ENCODE measurements around the gene TWIST2. TPM values are rescaled to one million over a fixed set of nuclear protein-coding genes. Genes with fewer than 3 reads are reported as not detected.

Gene TWIST2
- total RNA-seq, 2 donors from 2014 or later: 23.5 to 52.9 TPM

DNA sequence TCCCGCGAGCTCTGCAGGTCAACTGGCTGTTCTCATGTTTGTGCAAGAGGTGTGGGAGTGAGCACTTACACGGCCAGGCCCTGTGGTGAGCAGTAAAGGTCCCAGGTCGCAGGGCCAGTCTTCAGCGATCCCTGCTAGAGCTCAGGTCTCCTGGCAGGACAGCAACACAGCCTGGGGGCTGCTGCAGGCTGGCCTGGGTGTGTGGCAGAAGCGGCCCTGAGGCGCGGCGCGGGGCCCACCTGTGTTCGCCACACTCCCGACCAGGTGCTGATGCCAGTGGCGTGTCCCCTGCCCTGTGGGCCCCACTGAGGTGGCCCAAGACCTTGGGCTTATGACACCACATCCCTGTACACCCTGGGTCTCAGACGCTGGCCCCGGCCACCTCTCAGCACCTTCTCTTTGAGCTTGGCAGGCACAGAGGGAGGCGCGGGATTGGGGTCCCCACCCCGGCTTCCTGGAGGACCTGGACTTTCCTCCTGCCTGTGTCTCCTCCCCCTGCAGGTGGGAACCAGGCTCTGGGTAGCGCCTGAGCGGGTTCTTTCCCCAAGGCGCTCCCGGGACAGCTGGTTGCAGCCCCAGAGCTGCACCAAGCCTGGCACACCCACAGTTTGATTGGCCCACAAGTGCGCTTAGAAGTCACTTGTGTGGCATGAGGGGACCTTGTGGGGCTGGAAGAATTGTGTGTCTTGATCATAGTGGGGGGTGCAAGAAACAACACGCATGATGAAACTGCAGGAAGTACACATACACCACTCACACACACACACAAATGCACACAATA, 59.2 kb downstream of the TWIST2 start:
- 76% methylated on average over 18 of the region's 24 CpGs for WGBS
- DNase-seq (ENCODE audit: low spot score): no peak
- intact Hi-C loops (cut with DNase I): no loop called here

DNA sequence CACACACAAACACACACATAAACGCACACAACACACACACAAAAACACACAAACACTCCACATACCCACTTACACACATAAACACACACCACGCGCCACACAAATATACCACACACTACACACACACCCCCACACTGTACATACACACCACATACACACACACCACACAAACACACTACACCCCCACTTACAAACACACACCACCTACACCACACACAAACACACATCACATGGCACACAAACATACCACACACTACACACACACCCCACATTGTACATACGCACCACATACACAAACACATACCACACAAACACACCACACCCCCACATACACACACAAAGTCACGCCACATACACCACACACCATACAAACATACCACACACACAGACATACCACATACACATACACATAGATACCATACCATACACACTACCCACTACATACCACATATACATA, 59.9 kb downstream of the TWIST2 start:
- H3K4me1 ChIP-seq (replicated peaks): no peaks in the 10 kb centered on the region
- intact Hi-C loops (cut with DNase I): no loop called here
- H3K27ac ChIP-seq: no peak overlapping the region
- no peak overlapping the region for H3K4me3 ChIP-seq
- no peak for DNase-seq (ENCODE audit: low spot score)
- H3K27me3 ChIP-seq (replicated peaks; ENCODE audit: insufficient read depth): no peaks in the 10 kb centered on the region
- no peaks in the 10 kb centered on the region for H3K9me3 ChIP-seq
- no peaks in the 10 kb centered on the region for H3K36me3 ChIP-seq
- TF ChIP-seq POLR2A (IDR thresholded peaks at IDR 0.05) (no peak), POLR2AphosphoS5 (IDR thresholded peaks at IDR 0.05) (no peak)
- TF ChIP-seq, protein P1, sequence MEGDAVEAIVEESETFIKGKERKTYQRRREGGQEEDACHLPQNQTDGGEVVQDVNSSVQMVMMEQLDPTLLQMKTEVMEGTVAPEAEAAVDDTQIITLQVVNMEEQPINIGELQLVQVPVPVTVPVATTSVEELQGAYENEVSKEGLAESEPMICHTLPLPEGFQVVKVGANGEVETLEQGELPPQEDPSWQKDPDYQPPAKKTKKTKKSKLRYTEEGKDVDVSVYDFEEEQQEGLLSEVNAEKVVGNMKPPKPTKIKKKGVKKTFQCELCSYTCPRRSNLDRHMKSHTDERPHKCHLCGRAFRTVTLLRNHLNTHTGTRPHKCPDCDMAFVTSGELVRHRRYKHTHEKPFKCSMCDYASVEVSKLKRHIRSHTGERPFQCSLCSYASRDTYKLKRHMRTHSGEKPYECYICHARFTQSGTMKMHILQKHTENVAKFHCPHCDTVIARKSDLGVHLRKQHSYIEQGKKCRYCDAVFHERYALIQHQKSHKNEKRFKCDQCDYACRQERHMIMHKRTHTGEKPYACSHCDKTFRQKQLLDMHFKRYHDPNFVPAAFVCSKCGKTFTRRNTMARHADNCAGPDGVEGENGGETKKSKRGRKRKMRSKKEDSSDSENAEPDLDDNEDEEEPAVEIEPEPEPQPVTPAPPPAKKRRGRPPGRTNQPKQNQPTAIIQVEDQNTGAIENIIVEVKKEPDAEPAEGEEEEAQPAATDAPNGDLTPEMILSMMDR (IDR thresholded peaks at IDR 0.05): no peak
- WGBS: 97% methylated on average over 5 of the region's 5 CpGs

More for the DNA sequence above, 59.2 kb downstream of the TWIST2 start:
- H3K27ac ChIP-seq: no peak overlapping the region
- H3K9me3 ChIP-seq: no peaks in the 10 kb centered on the region
- H3K36me3 ChIP-seq: no peaks in the 10 kb centered on the region
- TF ChIP-seq, protein P1 (IDR thresholded peaks at IDR 0.05): no peak
- no peak for TF ChIP-seq POLR2A (IDR thresholded peaks at IDR 0.05)
- no peak for TF ChIP-seq POLR2AphosphoS5 (IDR thresholded peaks at IDR 0.05)
- no peak overlapping the region for H3K4me3 ChIP-seq
- H3K27me3 ChIP-seq (replicated peaks; ENCODE audit: insufficient read depth): no peaks in the 10 kb centered on the region
- H3K4me1 ChIP-seq (replicated peaks): no peaks in the 10 kb centered on the region

DNA sequence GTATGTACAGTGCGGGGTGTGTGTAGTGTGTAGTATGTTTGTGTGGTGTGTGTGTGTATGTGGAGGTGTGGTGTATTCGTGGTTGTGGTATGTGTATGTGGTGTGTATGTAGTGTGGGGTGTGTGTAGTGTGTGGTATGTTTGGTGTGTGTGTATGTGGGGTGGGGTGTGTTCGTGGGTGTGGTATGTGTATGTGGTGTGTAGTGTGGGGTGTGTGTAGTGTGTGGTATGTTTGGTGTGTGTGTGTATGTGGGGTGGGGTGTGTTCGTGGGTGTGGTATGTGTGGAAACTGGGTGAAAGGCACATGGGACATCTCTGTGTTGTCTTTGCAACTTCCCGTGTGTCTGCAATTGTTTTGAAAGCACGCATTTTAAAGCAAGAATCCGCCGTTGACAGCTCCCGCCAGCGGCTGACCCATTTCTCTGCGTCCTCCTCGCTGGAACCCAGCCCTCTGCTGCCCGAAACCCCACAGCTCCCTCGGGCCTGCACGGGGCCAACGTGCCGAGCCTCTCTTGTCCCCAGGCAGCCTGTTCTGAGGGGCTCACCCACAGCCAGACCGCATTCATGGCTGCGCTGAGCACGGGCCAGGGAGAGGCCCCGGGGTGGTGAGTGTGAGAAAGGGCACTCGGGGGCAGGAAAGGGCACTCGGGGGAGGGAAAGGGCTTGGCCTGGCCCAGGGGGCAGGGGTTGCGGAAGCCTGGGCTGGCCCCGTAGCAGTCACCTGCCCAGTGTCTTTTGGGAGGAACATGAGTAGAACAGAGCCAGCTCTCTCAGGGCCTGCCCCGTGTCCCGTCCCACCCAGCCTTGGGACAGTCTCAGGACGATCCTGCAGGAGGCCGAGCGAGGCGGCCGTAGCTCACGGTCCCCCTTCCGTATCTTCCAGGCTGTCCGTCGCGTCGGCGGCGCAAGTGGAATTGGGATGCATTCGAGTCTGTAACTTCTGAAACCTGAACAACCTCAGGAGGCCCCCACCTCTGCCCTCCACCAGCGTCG, 61.4 kb downstream of the TWIST2 start:
- no peak for TF ChIP-seq POLR2AphosphoS5 (IDR thresholded peaks at IDR 0.05)
- no peak for TF ChIP-seq POLR2A (IDR thresholded peaks at IDR 0.05)
- TF ChIP-seq, protein P1 (IDR thresholded peaks at IDR 0.05): no peak
- no peaks in the 10 kb centered on the region for H3K4me1 ChIP-seq (replicated peaks)
- H3K27ac ChIP-seq: no peak overlapping the region
- H3K4me3 ChIP-seq: no peak overlapping the region
- no peaks in the 10 kb centered on the region for H3K27me3 ChIP-seq (replicated peaks; ENCODE audit: insufficient read depth)
- H3K36me3 ChIP-seq: no peaks in the 10 kb centered on the region
- WGBS: 55% methylated on average over 43 of the region's 43 CpGs
- intact Hi-C loops (cut with DNase I): no loop called here
- DNase-seq (ENCODE audit: low spot score): no peak
- H3K9me3 ChIP-seq: no peaks in the 10 kb centered on the region

DNA sequence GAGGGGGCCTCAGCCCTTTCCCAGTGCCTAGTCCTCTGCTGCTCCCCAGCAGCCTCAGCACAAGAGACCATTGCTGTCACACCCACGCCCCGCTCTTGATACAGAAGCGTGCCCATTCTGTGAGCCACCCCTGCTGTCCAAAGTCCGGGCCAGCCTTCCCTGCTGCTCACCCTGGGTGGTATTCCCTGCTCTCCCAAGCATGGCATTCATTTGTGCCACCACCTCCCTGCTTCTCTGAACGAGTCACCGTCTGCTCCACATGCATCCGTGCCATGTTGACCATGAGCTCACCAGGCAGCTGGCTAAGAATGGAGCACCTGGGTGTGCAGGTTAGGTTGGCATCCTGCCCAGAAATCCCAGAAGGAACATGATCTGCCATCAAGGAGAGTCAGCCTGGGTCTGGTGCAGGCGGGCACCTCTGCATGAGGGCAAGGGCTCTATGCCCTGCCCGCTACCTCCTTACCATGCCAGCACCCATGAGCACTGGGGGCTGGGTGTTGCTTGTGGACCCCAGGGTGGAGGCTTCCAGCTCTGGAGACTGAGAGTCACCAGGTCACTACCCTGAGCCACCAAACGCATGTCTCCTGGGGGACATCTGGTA, 63.0 kb downstream of the TWIST2 start:
- TF ChIP-seq POLR2AphosphoS5 (IDR thresholded peaks at IDR 0.05) (no peak), POLR2A (IDR thresholded peaks at IDR 0.05) (no peak)
- TF ChIP-seq, protein P1 (IDR thresholded peaks at IDR 0.05): no peak
- Histone ChIP-seq H3K9me3 (no peaks in the 10 kb centered on the region), H3K36me3 (no peaks in the 10 kb centered on the region), H3K27ac (no peak overlapping the region), H3K27me3 (replicated peaks; ENCODE audit: insufficient read depth) (no peaks in the 10 kb centered on the region), H3K4me1 (replicated peaks) (no peaks in the 10 kb centered on the region), H3K4me3 (no peak overlapping the region)
- 76% methylated on average over 10 of the region's 10 CpGs for WGBS
- intact Hi-C loops (cut with DNase I): no loop called here
- peak; percentile 33 for DNase-seq (ENCODE audit: low spot score)

Measured in prostate gland (tissue), 2 donors.